Measurements from ENCODE around the gene KCNE3.

GRCh38 chr11:74487875-74488274 lies 20.5 kb upstream of the KCNE3 start:
- no peak for TF ChIP-seq POLR2A (IDR thresholded peaks at IDR 0.05)
- TF ChIP-seq, protein P1, sequence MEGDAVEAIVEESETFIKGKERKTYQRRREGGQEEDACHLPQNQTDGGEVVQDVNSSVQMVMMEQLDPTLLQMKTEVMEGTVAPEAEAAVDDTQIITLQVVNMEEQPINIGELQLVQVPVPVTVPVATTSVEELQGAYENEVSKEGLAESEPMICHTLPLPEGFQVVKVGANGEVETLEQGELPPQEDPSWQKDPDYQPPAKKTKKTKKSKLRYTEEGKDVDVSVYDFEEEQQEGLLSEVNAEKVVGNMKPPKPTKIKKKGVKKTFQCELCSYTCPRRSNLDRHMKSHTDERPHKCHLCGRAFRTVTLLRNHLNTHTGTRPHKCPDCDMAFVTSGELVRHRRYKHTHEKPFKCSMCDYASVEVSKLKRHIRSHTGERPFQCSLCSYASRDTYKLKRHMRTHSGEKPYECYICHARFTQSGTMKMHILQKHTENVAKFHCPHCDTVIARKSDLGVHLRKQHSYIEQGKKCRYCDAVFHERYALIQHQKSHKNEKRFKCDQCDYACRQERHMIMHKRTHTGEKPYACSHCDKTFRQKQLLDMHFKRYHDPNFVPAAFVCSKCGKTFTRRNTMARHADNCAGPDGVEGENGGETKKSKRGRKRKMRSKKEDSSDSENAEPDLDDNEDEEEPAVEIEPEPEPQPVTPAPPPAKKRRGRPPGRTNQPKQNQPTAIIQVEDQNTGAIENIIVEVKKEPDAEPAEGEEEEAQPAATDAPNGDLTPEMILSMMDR (IDR thresholded peaks at IDR 0.05) = no peak

Data from thyroid gland (tissue), 4 donors.